ENCODE results near the gene IFT57. TPM values are rescaled to one million over a fixed set of nuclear protein-coding genes. Genes with fewer than 3 reads are reported as not detected.

The IFT57 gene
- total RNA-seq, 6 experiments from 2014 or later: 2.4 to 6.2 (median 4.5) TPM

DNA sequence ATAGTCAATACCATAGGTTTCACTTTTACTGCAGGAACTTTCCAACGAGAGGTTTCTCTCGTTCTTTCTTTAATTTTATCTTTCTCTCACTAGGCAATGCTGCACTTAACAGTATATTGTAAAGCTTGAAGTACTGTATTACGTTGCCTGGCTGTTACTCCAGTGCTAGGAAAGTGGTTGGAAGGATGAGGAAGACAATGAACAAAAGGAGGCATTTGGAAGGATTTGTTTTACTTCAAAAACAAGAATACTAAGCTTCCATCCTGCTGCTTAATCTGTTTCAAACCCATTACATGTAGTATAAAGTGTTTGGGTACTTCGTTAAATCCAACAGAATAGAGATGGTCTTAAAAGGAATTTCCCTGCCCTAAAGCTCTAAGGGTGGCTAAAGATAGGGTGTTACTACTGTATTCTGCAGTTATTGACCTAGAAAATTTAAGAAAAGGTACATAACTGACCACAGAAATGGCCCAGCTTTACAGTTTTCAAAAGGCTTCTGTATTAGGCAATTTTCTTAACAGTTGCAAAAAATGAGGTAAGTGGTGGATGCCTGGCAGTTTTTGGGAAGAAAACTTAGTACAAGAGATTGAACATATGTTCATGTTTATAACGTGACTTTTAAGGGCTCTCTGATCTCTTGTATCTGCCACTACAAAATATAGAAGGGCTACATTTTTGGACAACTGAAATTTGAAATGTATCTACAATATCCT, 785 bp upstream of the IFT57 start:
- DNase-seq: no peak
- Histone ChIP-seq H3K27me3 (no peaks in the 10 kb centered on the region), H3K9me3 (no peaks in the 10 kb centered on the region), H3K36me3 (no peaks in the 10 kb centered on the region), H3K27ac (peak overlapping the region; percentile 22 to 55 (median 45)), H3K4me1 (peaks cover 0 to 10% (median 0%) of the 10 kb centered on the region in 4 donors), H3K4me3 (peak overlapping the region; percentile 76 to 85 (median 81))
- TF ChIP-seq, protein P1, sequence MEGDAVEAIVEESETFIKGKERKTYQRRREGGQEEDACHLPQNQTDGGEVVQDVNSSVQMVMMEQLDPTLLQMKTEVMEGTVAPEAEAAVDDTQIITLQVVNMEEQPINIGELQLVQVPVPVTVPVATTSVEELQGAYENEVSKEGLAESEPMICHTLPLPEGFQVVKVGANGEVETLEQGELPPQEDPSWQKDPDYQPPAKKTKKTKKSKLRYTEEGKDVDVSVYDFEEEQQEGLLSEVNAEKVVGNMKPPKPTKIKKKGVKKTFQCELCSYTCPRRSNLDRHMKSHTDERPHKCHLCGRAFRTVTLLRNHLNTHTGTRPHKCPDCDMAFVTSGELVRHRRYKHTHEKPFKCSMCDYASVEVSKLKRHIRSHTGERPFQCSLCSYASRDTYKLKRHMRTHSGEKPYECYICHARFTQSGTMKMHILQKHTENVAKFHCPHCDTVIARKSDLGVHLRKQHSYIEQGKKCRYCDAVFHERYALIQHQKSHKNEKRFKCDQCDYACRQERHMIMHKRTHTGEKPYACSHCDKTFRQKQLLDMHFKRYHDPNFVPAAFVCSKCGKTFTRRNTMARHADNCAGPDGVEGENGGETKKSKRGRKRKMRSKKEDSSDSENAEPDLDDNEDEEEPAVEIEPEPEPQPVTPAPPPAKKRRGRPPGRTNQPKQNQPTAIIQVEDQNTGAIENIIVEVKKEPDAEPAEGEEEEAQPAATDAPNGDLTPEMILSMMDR (IDR thresholded peaks at IDR 0.05): no peak
- TF ChIP-seq POLR2A (IDR thresholded peaks at IDR 0.05): no peak
- ATAC-seq: peak; percentile 7 to 12 (median 10)
- WGBS (ENCODE audit: insufficient coverage, low coverage, low lambda C conversion rate, missing lambda C conversion rate): 13% methylated on average over 5 of the region's 5 CpGs
- intact Hi-C loops (cut with DNase I): no loop called here

DNA sequence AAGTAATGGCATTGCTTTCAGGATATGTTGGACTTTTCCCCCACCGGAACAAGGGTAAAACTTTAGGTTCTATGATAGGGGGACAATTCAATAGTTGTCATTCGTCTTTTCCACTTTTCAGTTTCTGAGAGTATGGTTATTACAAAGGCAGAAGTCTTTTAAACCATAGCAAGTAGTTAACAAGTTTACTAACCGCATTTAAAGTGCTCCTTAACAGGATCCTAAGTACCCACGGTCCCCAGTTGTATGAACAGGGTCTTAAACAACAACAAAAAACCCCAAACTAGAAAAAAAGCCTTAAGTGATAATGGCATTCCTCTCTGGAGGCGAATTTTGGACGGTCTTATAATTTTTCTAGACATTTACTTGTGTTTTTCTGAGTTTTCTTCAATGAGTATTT, 831 bp downstream of the IFT57 start:
- H3K36me3 ChIP-seq: no peaks in the 10 kb centered on the region
- ATAC-seq (no peak), DNase-seq (no peak)
- intact Hi-C loops (cut with DNase I): no loop called here
- H3K9me3 ChIP-seq: no peaks in the 10 kb centered on the region
- TF ChIP-seq, protein P1 (IDR thresholded peaks at IDR 0.05): no peak
- no peak for TF ChIP-seq POLR2A (IDR thresholded peaks at IDR 0.05)
- peaks cover 0 to 10% (median 0%) of the 10 kb centered on the region in 4 donors for H3K4me1 ChIP-seq
- H3K27me3 ChIP-seq: no peaks in the 10 kb centered on the region
- H3K4me3 ChIP-seq: peak overlapping the region; percentile 76 to 85 (median 81)
- 20% methylated on average over 6 of the region's 6 CpGs for WGBS (ENCODE audit: insufficient coverage, low coverage, low lambda C conversion rate, missing lambda C conversion rate)
- H3K27ac ChIP-seq: peak overlapping the region in 2 of 3 donors; percentile 45 to 55

DNA sequence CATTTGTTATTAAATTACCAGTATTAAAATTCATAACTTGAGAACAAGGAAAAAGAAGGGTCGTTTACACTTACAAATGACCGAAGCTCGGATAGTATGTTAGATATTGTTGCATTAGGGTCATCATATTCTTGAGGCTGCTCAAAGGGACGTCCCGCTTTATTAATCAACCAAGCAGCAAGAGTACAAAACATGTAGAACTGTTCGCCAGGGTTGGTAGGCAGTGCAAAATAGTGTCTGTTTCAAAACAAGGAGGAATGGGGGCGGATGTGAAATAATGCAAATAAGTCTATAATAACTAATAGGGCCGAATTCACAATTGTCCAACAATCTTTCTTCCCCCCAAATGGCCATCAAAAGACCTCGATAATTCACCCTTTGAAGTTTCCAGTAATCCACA, 2.9 kb downstream of the IFT57 start:
- TF ChIP-seq, protein P1 (IDR thresholded peaks at IDR 0.05): no peak
- TF ChIP-seq POLR2A (IDR thresholded peaks at IDR 0.05): no peak
- 90% methylated on average over 9 of the region's 9 CpGs for WGBS (ENCODE audit: insufficient coverage, low coverage, low lambda C conversion rate, missing lambda C conversion rate)
- DNase-seq: no peak
- H3K9me3 ChIP-seq: no peaks in the 10 kb centered on the region
- H3K36me3 ChIP-seq: no peaks in the 10 kb centered on the region
- ATAC-seq: no peak
- no peak overlapping the region for H3K4me3 ChIP-seq
- peaks cover 0 to 10% (median 0%) of the 10 kb centered on the region in 4 donors for H3K4me1 ChIP-seq
- H3K27me3 ChIP-seq: no peaks in the 10 kb centered on the region
- intact Hi-C loops (cut with DNase I): no loop called here
- H3K27ac ChIP-seq: no peak overlapping the region

DNA sequence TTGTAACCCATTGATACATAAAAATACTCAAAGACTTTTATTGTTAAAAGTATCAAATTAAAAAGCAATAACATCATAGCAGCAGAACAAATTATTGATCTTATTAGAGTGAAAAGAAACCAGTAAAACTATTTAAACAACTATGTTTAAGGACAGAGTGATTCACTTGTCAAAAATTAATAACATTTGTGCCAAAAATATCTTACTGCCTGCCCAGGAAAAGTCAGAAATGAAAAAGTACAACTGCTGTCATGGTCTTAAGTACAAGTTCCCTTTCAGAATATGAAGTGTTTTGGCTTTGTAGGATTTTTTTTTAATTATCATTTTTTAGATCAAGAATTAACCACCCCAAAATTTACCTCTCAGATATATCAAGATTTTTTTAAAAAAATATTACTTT, 3.4 kb downstream of the IFT57 start:
- TF ChIP-seq, protein P1 (IDR thresholded peaks at IDR 0.05): no peak
- no peak for TF ChIP-seq POLR2A (IDR thresholded peaks at IDR 0.05)
- no peak for DNase-seq
- H3K4me1 ChIP-seq: peaks cover 0 to 10% (median 0%) of the 10 kb centered on the region in 4 donors
- no peaks in the 10 kb centered on the region for H3K27me3 ChIP-seq
- intact Hi-C loops (cut with DNase I): no loop called here
- no peaks in the 10 kb centered on the region for H3K9me3 ChIP-seq
- ATAC-seq: no peak
- H3K27ac ChIP-seq: no peak overlapping the region
- H3K4me3 ChIP-seq: no peak overlapping the region
- no peaks in the 10 kb centered on the region for H3K36me3 ChIP-seq

All from right lobe of liver (tissue), 6 donors.